ENCODE data around the gene C10orf62. TPM values are rescaled to one million over a fixed set of nuclear protein-coding genes. Genes with fewer than 3 reads are reported as not detected.
"Not testable (repeated sequence)": the region's sequence is repeated elsewhere in the genome, so short reads cannot be mapped to it uniquely, and the experiment has no call there.

C10orf62 gene
- total RNA-seq, 1 donor from 2014 or later, result 0.51 TPM

DNA sequence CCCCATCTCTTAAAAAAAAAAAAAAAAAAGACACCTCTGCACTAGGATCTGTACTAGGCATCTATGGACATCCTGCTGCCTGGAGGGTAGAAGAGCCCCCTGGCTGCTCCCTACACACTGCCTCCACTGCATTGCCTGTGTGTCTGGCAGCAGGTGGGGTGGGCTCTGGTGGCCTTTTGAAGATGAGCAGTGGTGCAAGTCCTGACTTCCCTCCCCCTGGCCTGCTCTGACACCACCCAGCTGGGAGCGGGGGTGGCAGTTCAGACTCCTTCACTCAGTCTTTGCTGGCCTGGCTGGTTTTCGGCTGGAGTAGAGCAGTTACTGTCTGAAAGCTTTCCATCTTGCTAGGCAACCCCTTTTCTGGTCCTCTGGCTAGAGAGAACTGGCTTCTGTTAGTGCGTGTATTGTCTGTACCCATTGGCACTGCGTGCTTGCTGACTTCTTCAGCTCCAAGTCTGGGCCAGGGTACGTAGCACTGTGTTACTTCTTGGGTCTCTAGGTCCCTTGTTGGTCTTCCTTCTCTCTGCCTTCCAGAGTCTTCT is 17.6 kb downstream of the C10orf62 start:
- intact Hi-C loops (cut with DNase I), result no loop called here
- DNase-seq (ENCODE audit: low spot score), result no peak

DNA sequence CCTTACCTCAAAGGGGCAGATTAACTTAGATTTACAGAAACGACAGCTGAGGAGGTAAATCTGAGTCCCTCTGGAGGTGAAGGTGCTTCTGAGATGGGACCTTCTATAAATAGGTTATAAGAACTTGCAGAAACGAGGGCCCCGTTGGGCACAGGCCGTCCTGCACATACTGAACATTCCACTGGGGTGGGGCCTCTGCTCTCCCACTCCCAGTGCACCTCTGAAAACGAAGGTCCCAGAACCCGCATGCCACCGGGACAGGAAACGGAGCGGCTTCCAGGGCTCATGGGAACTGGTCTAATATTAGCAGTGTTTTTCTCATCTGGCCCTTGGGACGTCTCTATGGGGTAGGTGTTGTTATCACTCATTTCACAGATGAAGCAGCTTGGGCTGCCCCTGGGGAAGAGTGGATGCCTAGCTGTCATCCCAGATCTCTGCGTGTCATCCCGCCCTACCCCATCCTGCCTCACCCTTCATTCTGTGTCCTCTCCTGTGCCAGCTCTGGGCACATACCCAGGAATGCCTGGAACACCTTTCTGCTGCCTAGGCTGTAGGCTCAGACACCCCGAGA is 19.6 kb downstream of the C10orf62 start:
- intact Hi-C loops (cut with DNase I), result loop anchor here (1.0 kb wide), 1 partner anchor 35 kb away; no protein-coding TSS in a partner anchor
- peak; percentile 80 for DNase-seq (ENCODE audit: low spot score)

DNA sequence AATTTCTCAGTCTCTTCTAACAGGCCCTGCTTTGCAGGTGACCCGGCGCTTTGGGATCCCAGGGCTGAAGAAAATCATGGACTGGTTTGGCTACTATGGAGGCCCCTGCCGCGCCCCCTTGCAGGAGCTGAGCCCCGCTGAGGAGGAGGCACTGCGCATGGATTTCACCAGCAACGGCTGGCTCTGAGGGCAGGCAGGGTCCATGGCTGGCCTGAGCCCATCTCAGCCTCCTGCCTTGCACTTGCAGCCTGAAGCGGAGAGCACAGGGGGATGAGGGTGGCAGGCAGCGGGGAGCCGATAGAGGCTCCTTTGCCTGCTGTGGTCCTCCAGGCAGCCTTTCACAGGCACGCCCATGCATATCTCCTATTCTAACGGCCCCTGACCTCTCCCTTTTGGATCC is 22.0 kb downstream of the C10orf62 start:
- no peak for DNase-seq (ENCODE audit: low spot score)
- intact Hi-C loops (cut with DNase I), result loop anchor here (5.0 kb wide), 1 partner anchor 149 kb away; no protein-coding TSS in a partner anchor

DNA sequence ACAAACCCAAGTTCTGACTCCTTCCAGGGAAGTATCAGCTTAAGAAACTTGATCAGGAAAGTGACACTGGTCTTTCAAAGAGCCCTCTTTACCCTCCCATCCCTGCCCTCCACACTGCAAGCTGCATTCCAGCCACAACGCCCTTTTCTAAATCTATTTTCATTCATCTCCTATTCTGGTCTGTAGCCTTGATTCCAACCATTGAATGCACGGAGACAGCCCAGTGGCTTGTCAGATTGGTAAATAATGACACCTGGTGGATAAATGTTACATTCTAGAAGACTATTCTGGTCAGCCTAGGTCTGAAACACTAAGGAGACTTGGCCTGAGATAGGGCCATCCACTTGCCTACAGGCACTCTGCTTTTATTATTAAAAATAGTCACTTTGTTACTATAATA is 22.9 kb downstream of the C10orf62 start:
- DNase-seq (ENCODE audit: low spot score), result no peak
- intact Hi-C loops (cut with DNase I), result loop anchor here (2.0 to 5.0 kb wide), 2 partner anchors 150 to 206 kb away; no protein-coding TSS in a partner anchor

DNA sequence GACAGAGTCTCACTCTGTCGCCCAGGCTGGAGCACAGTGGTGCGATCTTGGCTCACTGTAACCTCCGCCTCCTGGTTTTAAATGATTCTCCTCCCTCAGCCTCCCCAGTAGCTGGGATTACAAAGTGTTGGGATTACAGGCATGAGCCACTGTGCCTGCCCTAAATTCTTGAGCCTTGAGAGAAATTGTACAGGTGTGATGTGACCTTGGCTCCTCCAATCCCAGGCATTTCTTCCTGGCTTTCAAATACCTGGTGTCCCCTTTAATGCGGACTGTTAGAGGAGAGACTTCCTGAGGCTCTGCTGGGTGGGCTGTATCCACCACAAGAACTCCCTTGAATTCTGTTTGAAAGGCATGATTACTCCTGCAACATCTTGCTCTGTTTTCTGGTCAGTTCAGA is 28.8 kb downstream of the C10orf62 start:
- DNase-seq (ENCODE audit: low spot score), result no peak
- intact Hi-C loops (cut with DNase I), result no loop called here

DNA sequence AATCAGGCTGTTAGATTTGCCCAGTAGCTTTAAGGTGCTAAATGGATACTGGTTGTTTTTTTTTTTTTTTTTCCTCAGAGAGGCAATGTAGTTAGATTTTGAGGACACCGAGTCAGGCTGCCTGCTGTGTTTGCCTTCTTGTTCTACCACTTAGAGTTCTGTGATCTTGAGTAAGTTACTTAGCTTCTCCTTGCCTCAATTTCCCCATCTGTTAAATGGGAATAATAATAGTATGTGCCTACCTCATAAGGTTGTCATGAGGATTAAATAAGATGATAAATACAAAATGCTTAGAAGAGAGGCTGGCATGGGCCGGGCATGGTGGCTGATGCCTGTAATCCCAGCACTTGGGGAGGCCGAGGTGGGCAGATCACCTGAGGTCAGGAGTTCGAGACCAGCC is 29.2 kb downstream of the C10orf62 start:
- intact Hi-C loops (cut with DNase I), result no loop called here
- DNase-seq (ENCODE audit: low spot score), result no peak

DNA sequence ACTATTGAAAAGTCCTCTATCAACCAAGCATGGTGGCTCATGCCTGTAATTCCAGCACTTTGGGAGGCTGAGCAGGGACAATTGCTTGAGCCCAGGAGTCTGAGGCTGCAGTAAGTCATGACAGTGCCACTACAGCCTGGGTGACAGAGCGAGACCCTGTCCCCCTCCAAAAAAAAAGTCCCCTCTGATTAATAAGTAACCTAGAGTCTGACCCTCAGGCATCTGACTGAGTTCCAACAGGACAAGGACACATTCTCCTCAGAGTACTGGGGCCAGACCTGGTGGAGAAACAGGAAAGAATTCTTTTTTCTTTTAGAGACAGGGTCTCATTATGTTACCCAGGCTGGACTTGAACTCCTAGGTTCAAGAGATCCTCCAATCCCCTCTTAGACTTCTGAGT is 33.8 kb downstream of the C10orf62 start:
- intact Hi-C loops (cut with DNase I), result no loop called here
- DNase-seq (ENCODE audit: low spot score), result no peak

DNA sequence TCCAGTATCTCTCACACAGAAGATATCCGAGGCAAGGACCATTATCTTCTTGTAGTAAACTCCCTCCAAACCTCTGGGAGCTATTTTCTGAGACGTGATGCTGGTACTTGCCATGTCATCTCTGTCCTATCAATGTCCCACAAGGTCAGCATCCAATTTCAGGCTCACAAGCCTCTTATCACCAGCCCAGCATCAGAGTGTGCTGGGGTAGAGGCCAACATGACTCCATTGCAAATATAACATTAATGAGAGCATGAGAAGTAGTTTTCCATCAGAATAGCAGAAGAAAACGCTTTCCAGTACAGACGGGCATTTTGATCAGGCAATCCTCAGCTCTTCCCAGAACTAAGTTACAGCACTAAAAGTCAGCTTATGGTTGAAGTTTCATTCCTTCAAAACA is 38.2 kb downstream of the C10orf62 start:
- DNase-seq (ENCODE audit: low spot score), result no peak
- intact Hi-C loops (cut with DNase I), result no loop called here

DNA sequence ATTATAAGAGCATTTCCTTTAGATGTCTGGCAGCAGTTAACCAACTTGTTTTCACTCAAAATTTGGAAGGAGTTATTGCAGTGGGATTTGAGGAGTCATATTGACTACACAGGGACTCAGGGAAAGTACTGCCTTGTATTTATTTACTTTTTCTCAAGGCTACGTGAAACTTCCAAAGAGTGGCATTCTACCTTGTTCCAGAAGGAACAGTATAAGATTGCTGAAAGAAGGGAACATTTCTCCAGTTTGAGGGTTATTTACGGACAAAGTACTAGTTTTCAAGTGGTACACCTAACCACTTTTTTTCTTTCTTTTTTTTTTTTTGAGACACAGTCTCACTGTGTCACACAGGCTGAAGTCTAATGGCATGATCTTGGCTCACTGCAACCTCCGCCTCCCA is 38.7 kb downstream of the C10orf62 start:
- intact Hi-C loops (cut with DNase I), result no loop called here
- DNase-seq (ENCODE audit: low spot score), result no peak

DNA sequence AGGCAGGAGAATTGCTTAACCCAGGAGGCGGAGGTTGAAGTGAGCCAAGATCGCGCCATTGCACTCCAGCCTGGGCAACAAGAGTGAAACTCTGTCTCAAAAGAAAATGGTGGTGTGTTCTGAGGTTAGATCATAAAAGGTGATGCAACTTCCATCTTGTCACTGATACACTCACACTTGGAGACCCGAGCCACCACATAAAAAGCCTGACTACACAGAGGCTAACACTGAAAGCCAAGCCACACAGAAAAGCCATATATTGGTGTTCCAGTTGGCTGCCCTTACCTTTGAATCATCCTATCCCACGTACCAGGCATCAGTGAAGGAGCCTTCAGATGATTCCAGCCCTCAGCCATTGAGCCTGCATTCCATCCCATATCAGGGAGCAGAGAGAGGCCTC is 39.8 kb downstream of the C10orf62 start:
- intact Hi-C loops (cut with DNase I), result no loop called here
- DNase-seq (ENCODE audit: low spot score), result no peak

DNA sequence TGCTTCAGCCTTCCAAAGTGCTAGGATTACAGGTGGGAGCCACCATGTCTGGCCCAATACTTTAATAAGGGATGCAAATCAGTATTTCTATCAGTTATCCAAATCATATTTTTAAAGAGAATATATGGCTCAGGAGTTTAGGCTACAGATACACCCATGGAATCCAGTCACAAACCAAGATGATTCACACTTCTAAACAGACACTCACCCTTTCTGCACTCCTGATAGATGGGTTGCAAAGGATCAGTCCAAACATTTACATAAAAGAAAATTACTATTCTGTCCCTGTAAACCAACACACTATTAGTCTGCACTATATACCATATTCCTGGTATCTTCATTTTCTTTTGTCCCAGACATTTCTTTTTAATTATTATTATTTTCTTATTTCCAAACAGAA is 41.6 kb downstream of the C10orf62 start:
- intact Hi-C loops (cut with DNase I), result loop anchor here (10.0 kb wide), 1 partner anchor 54 kb away; the partner anchor contains the start of gene AVPI1
- DNase-seq (ENCODE audit: low spot score), result no peak

DNA sequence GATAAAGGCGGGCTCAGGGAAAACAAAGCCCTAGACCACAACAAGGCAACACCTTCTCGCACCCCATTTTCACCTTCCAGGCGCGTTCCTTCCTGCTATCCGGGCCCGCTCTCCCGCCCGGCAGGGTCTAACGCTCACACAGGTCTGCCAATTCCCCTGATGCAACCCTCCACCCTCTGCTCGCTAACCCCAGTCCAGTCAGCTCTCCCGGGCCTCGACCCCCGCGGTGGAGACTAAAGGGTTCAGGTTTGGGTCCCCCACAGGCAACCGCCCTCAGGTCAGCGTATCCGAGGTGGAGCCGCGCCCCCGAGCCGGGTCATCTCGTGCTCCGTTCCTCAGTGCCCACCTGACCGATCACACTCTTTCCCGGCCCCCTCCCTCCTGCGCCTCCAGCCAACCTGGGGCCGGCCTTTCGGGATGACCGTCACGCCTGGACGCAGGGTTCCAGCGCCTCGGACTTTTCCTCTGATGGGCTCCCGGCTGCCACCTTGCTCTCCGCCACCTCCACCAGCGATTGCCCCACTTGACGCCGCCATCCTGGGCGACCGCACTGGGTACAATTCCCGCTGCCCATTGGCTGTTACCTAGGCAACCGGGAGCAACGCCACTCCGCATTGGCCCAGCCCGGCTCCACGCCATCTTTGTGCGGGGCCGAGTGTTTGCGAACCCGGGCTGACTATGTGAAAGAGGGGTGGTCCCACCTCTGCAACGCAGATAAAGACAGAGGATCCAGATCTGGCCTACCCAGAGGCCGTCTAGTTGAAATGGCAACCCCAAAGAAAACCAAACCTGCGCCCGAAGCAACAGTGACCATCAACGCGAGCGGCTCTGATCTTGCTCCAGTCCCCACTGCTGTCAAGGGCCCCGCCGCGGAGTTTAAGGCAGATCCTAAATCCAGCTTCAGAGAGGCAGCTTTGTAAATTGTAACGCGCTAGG is 43.7 kb downstream of the C10orf62 start, which contains the start of gene MORN4:
TSS of gene MORN4 (minus strand) at position 552 of the 936 bp plus-strand sequence. CDS start 13,847 bp downstream, outside the sequence.
- intact Hi-C loops (cut with DNase I), result loop anchor here (10.0 kb wide), 1 partner anchor 52 kb away; the partner anchor contains the start of gene AVPI1
- peak; percentile 94 for DNase-seq (ENCODE audit: low spot score)

DNA sequence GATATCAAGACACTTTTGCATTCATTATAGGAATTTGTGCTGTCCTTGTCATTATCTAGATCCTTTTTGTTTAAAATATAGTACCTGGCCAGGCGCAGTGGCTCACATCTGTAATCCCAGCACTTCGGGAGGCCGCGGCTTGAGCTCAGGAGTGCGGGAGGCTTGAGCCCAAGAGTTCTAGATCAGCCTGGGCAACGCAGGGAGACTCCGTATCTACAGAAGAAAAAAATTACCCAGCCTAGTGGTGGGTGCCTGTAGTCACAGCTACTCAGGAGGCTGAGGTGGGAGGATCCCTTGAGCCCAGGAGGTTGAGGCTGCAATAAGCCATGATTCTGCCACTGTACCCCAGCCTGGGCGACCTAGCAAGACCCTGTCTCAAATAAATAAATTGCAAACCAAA is 44.4 kb downstream of the C10orf62 start:
- intact Hi-C loops (cut with DNase I), result loop anchor here (10.0 kb wide), 1 partner anchor 51 kb away; the partner anchor contains the start of gene AVPI1
- DNase-seq (ENCODE audit: low spot score), result no peak

DNA sequence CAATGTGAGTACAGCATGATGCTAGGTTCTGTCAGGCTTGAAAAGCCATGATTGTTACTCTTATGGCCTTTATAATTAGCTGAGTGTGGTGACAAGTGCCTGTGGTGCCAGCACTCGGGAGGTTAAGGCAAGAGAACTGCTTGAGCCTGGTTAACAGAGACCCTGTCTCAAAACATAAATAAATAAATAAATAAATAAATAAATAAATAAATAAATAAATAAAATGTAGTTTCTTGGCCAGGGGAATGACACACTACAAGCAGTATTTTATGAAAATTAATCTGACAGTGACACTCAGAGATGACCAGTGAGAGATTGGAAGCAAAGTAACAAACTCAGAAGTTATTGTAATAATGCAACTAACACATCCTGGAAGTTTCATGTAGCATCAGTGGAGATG is 46.1 kb downstream of the C10orf62 start:
- intact Hi-C loops (cut with DNase I), result loop anchor here (10.0 kb wide), 1 partner anchor 49 kb away; the partner anchor contains the start of gene AVPI1
- DNase-seq (ENCODE audit: low spot score), result no peak

DNA sequence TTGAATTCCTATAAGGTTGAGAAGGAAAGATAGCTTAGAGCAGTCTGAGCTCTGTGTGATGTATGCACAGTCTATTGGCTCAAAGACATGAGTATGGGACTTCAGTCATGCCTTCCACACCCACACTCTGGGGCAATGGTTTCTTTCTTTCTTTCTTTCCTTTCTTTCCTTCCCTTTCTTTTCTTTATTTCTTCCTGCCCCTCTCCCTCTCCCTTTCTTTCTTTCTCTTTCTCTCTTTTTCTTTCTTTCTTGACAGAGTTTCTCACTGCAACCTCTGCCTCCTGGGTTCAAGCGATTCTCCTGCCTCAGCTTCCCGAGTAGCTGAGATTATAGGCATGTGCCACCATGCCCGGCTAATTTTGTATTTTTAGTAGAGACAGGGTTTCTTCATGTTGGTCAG is 49.6 kb downstream of the C10orf62 start:
- DNase-seq (ENCODE audit: low spot score), result not testable (repeated sequence)
- intact Hi-C loops (cut with DNase I), result loop anchor here (10.0 kb wide), 1 partner anchor 46 kb away; the partner anchor contains the start of gene AVPI1

DNA sequence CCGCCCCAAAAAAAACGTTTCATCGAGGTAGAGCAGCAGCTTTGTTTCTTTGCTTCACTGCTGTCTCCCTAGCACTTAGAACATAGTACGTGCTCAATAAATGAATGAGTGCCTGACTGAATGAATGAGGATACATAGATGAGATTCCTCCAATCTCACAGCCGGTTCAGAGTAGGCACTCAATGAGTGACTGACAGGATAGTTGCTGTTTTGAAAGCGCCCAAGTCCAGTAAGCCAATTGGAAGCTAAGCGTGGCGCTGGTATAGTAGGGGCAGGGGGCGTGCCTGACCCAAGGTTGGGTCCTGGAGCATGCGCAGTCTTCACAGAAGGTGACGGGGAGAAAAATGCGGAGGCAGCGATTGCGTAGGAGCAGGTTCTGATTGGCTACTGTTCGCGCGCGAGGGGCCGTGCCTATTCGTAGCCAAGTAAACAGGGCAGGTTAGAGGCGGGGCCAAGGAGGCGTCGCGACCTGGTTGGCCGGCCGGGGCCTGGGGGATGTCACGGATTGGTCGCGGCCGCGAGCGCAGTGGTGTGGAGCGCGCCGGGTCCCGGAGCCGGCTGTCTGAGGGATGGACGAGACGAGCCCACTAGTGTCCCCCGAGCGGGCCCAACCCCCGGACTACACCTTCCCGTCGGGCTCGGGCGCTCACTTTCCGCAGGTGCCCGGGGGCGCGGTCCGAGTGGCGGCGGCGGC is 50.8 kb downstream of the C10orf62 start, which contains the start of gene PI4K2A:
TSS of gene PI4K2A (plus strand) at position 498 of the 694 bp plus-strand sequence. CDS start at position 570, 72 bp downstream.
- intact Hi-C loops (cut with DNase I), result no loop called here
- DNase-seq (ENCODE audit: low spot score), result peak; percentile 99
